Measurements from ENCODE around the gene TMEM117.
"Not testable (repeated sequence)": the region's sequence is repeated elsewhere in the genome, so short reads cannot be mapped to it uniquely, and the experiment has no call there.

Gene TMEM117

DNA sequence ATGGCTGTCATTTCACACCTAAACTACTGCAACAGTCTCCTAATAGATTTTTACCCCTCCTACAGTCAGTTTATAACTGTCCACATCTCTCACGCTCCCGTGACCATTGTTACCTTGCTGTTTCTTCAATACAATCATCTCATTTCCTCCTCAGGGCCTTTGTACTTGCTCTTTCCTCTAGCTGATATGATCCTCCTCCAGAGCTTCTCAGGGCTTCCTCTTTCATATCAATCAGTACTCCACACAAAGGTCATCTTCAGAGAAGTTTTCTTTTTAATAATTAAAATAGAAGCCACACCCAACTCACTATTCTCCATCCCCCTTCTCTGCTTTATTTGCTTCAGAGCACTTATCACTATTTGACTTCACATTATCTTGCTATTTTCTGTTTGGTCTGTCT is 532.0 kb downstream of the TMEM117 start:
- TF ChIP-seq, protein P1, sequence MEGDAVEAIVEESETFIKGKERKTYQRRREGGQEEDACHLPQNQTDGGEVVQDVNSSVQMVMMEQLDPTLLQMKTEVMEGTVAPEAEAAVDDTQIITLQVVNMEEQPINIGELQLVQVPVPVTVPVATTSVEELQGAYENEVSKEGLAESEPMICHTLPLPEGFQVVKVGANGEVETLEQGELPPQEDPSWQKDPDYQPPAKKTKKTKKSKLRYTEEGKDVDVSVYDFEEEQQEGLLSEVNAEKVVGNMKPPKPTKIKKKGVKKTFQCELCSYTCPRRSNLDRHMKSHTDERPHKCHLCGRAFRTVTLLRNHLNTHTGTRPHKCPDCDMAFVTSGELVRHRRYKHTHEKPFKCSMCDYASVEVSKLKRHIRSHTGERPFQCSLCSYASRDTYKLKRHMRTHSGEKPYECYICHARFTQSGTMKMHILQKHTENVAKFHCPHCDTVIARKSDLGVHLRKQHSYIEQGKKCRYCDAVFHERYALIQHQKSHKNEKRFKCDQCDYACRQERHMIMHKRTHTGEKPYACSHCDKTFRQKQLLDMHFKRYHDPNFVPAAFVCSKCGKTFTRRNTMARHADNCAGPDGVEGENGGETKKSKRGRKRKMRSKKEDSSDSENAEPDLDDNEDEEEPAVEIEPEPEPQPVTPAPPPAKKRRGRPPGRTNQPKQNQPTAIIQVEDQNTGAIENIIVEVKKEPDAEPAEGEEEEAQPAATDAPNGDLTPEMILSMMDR (IDR thresholded peaks at IDR 0.05; ENCODE audit: low read depth, low read length): no peak
- no peak overlapping the region for H3K4me3 ChIP-seq (ENCODE audit: low read depth, low read length)

GRCh38 chr12:44369998-44370397 is 534.1 kb downstream of the TMEM117 start:
- TF ChIP-seq, protein P1 (IDR thresholded peaks at IDR 0.05; ENCODE audit: low read depth, low read length): no peak
- no peak overlapping the region for H3K4me3 ChIP-seq (ENCODE audit: low read depth, low read length)

DNA sequence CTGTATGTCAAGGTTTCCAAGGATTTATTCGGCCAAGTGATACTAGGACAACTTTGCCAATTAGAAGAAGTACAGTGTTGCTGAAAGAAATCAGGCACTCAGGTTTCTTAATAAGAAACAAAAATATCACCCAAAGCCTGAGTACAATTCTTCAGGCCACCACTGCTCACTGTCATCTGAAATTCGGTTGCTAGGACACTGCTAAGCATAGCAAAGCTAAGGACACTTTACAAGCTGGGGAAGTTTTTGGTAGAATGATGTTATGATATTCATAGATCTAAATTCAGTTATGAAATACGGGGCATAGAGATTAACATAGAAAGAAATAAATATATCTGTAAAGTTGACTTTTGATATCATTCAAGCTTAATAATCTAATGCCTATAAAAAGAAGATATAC is 535.1 kb downstream of the TMEM117 start:
- TF ChIP-seq, protein P1 (IDR thresholded peaks at IDR 0.05; ENCODE audit: low read depth, low read length): no peak

DNA sequence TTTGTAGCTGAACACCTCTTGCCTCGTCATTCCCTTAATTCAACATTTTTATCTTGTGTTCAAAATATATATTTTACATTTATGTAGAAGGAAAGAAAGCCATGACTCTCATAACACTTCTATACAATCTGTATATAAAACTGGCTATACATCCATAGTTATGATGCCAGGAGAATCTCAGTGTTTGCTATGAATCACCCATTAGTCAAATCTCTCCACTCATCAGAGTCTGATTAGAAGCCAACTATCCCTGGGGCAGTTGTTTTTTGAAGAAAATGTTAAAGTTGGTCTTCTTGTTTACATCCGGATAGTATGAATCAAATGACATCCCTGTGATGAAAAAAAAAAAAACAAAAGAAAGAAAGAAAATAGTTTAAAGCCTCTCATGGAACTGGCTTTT is 536.4 kb downstream of the TMEM117 start:
- TF ChIP-seq, protein P1 (IDR thresholded peaks at IDR 0.05; ENCODE audit: low read depth, low read length): no peak
- H3K4me3 ChIP-seq (ENCODE audit: low read depth, low read length): no peak overlapping the region

More for the DNA sequence above, 535.1 kb downstream of the TMEM117 start:
- H3K4me3 ChIP-seq (ENCODE audit: low read depth, low read length): no peak overlapping the region

DNA sequence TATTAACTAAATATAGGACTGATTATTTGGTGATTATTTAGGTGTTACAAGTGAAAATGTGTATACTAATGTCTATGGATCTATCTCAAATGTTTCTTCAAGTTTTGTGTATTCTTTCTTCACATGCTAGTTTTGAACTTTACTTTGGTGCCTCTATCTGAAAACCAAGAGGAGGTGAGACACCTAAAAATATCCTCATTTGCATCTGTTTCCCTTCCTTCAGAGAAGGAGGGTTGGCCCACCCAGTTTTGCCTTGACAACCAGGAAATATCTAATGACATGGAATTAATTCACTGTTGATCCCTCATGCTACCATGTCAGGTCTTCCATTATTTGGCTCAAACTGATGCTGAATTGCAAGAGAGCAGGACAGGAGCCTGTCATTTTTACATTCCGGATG is 539.8 kb downstream of the TMEM117 start:
- no peak overlapping the region for H3K4me3 ChIP-seq (ENCODE audit: low read depth, low read length)
- TF ChIP-seq, protein P1 (IDR thresholded peaks at IDR 0.05; ENCODE audit: low read depth, low read length): no peak

DNA sequence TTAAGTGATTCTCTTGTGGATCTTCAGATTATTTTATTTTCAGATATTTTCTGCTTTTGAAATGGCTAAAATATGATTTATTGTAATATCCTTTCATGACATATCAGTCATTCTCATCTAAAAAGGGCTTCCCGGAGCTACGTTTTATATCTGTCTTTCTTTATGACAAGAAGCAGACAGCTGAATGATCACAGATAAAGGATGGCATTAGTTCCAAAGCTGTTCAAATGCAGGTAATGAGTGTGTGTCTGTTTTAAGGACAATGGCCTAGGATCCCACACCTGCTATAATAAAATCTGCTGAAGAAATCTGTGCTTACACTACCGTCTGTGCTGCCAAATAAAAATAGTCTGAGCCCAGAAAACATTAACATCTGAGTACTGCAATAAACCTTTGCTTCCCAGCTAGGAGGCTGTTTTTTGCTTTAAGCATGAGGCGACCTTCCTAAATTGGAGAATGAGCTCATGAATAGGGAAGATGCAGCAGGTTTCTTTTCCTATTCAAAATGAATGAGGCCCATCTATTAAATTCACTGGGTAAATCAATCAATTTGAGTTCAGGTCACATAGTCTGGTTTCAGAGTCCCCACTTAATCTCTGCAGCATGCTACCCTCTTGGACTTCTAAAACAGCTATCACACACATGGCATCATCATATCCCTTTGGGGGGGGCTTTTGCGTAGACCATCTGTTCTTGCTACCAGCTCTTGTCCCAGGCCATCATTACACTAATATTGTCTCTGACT is 541.7 kb downstream of the TMEM117 start:
- TF ChIP-seq, protein P1 (IDR thresholded peaks at IDR 0.05; ENCODE audit: low read depth, low read length): no peak
- H3K4me3 ChIP-seq (ENCODE audit: low read depth, low read length): no peak overlapping the region

DNA sequence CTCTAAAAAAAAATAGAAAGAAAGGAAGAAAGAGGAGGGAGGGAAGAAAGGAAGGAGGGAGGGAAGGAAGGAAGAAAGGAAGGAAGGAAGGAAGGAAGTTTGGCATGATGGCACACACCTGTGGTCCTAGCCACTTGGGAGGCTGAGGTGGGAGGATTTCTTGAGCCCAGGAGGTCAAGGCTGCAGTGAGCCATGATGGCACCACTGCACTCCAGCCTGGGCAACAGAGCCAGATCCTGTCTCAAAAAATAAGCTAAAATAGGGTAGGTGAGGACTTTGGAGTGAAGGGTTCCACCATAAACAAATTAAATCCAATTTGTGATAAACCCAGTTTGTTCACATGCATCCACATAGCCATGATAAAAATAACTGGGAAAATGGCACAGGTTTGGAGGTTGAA is 543.2 kb downstream of the TMEM117 start:
- not testable (repeated sequence) for H3K4me3 ChIP-seq (ENCODE audit: low read depth, low read length)

DNA sequence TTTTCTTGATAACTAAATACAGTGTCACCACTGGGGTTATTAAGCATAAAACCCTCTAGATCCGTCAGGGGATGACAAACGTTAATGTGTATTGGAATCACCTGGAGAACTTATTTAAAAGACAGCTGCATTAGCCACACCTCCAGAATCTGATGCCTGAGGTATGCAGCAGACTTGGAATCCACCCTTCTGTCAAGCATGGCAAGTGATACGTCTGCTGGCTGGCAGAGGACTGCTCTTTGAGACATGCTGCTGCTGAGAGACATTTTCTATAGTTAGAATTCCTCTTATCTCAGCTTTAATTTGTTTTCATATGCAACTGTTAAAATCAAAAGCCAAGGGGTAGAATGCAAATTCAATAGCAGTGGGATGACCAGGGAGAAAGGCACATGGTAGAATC is 544.0 kb downstream of the TMEM117 start:
- H3K4me3 ChIP-seq (ENCODE audit: low read depth, low read length): no peak overlapping the region
- TF ChIP-seq, protein P1 (IDR thresholded peaks at IDR 0.05; ENCODE audit: low read depth, low read length): no peak

Measured in WI38 (cell line).